ENCODE measurements around the gene WWOX. TPM values are rescaled to one million over a fixed set of nuclear protein-coding genes. Genes with fewer than 3 reads are reported as not detected.

WWOX gene
- total and polyA plus RNA-seq, 4 donors, result 5.4 to 61.5 (median 18.4) TPM

- TF ChIP-seq CTCF (IDR thresholded peaks at IDR 0.05; ENCODE audit: control extremely low read depth, extremely low read depth), result no peak
- Histone ChIP-seq H3K36me3 (ENCODE audit: control insufficient read depth in 4 of 4, insufficient read depth in 4 of 4, low read length in 4 of 4) (no peaks in the 10 kb centered on the region), H3K9ac (ENCODE audit: insufficient read depth in 1 of 2, low read length in 2 of 2) (no peak overlapping the region), H3K27me3 (ENCODE audit: control insufficient read depth in 3 of 3, insufficient read depth in 3 of 3, low read length in 2 of 3) (no peaks in the 10 kb centered on the region), H3K4me3 (no peak overlapping the region), H3K27ac (ENCODE audit: low read depth in 1 of 2, low read length in 1 of 2) (no peak overlapping the region), H3K9me3 (ENCODE audit: control insufficient read depth in 4 of 4, insufficient read depth in 3 of 4, low read length in 3 of 4) (peaks cover 0 to 3% (median 1%) of the 10 kb centered on the region in 4 donors), H3K4me1 (ENCODE audit: control insufficient read depth in 5 of 5, insufficient read depth in 5 of 5, low read length in 5 of 5) (peaks cover 0 to 13% (median 4%) of the 10 kb centered on the region in 5 donors)
- DNase-seq (no peak), ATAC-seq (ENCODE audit: insufficient read depth, low FRiP score) (no peak)
- 66 to 88% methylated on average over 20 of the region's 20 CpGs for WGBS, 2 donors
Measured at GRCh38 chr16:78967948-78968347, 868.5 kb downstream of the WWOX start.

GRCh38 chr16:78969721-78970120, 870.3 kb downstream of the WWOX start:
- DNase-seq (no peak), ATAC-seq (ENCODE audit: insufficient read depth, low FRiP score) (no peak)
- Histone ChIP-seq H3K4me3 (no peak overlapping the region), H3K27ac (ENCODE audit: low read depth in 1 of 2, low read length in 1 of 2) (no peak overlapping the region), H3K36me3 (ENCODE audit: control insufficient read depth in 4 of 4, insufficient read depth in 4 of 4, low read length in 4 of 4) (no peaks in the 10 kb centered on the region), H3K9ac (ENCODE audit: insufficient read depth in 1 of 2, low read length in 2 of 2) (no peak overlapping the region), H3K27me3 (ENCODE audit: control insufficient read depth in 3 of 3, insufficient read depth in 3 of 3, low read length in 2 of 3) (no peaks in the 10 kb centered on the region), H3K4me1 (ENCODE audit: control insufficient read depth in 5 of 5, insufficient read depth in 5 of 5, low read length in 5 of 5) (peaks cover 0 to 19% (median 6%) of the 10 kb centered on the region in 5 donors), H3K9me3 (ENCODE audit: control insufficient read depth in 4 of 4, insufficient read depth in 3 of 4, low read length in 3 of 4) (peaks cover 0 to 3% (median 1%) of the 10 kb centered on the region in 4 donors)
- 59% methylated on average over 3 of the region's 3 CpGs for WGBS, 2 donors
- no peak for TF ChIP-seq CTCF (IDR thresholded peaks at IDR 0.05; ENCODE audit: control extremely low read depth, extremely low read depth)

- ATAC-seq (ENCODE audit: insufficient read depth, low FRiP score), result no peak
- no peak overlapping the region for H3K4me3 ChIP-seq
- H3K36me3 ChIP-seq (ENCODE audit: control insufficient read depth in 4 of 4, insufficient read depth in 4 of 4, low read length in 4 of 4), result no peaks in the 10 kb centered on the region
- no peak for TF ChIP-seq CTCF (IDR thresholded peaks at IDR 0.05; ENCODE audit: control extremely low read depth, extremely low read depth)
- H3K9me3 ChIP-seq (ENCODE audit: control insufficient read depth in 4 of 4, insufficient read depth in 3 of 4, low read length in 3 of 4), result peaks cover 0 to 5% (median 0%) of the 10 kb centered on the region in 4 donors
- H3K27ac ChIP-seq (ENCODE audit: low read depth in 1 of 2, low read length in 1 of 2), result no peak overlapping the region
- WGBS, 2 donors, result 91 to 92% methylated on average over 2 of the region's 2 CpGs
- peaks cover 0 to 19% (median 6%) of the 10 kb centered on the region in 5 donors for H3K4me1 ChIP-seq (ENCODE audit: control insufficient read depth in 5 of 5, insufficient read depth in 5 of 5, low read length in 5 of 5)
- no peak for DNase-seq
- H3K9ac ChIP-seq (ENCODE audit: insufficient read depth in 1 of 2, low read length in 2 of 2), result no peak overlapping the region
- no peaks in the 10 kb centered on the region for H3K27me3 ChIP-seq (ENCODE audit: control insufficient read depth in 3 of 3, insufficient read depth in 3 of 3, low read length in 2 of 3)
Measured at GRCh38 chr16:78970650-78971049, 871.2 kb downstream of the WWOX start.

- 86 to 89% methylated on average over 10 of the region's 10 CpGs for WGBS, 2 donors
- peaks cover 0 to 19% (median 6%) of the 10 kb centered on the region in 5 donors for H3K4me1 ChIP-seq (ENCODE audit: control insufficient read depth in 5 of 5, insufficient read depth in 5 of 5, low read length in 5 of 5)
- no peak for TF ChIP-seq CTCF (IDR thresholded peaks at IDR 0.05; ENCODE audit: control extremely low read depth, extremely low read depth)
- no peak overlapping the region for H3K4me3 ChIP-seq
- ATAC-seq (ENCODE audit: insufficient read depth, low FRiP score) (no peak), DNase-seq (no peak)
- peaks cover 0 to 6% (median 0%) of the 10 kb centered on the region in 4 donors for H3K9me3 ChIP-seq (ENCODE audit: control insufficient read depth in 4 of 4, insufficient read depth in 3 of 4, low read length in 3 of 4)
- no peaks in the 10 kb centered on the region for H3K27me3 ChIP-seq (ENCODE audit: control insufficient read depth in 3 of 3, insufficient read depth in 3 of 3, low read length in 2 of 3)
- H3K9ac ChIP-seq (ENCODE audit: insufficient read depth in 1 of 2, low read length in 2 of 2), result no peak overlapping the region
- no peaks in the 10 kb centered on the region for H3K36me3 ChIP-seq (ENCODE audit: control insufficient read depth in 4 of 4, insufficient read depth in 4 of 4, low read length in 4 of 4)
- H3K27ac ChIP-seq (ENCODE audit: low read depth in 1 of 2, low read length in 1 of 2), result no peak overlapping the region
Measured at GRCh38 chr16:78972006-78972405, 872.6 kb downstream of the WWOX start.
